Heart left ventricle (tissue), 16 donors: ENCODE measurements around the gene SIPA1. TPM values are rescaled to one million over a fixed set of nuclear protein-coding genes. Genes with fewer than 3 reads are reported as not detected.

ENCODE experiments used
- ATAC-seq, 4 donors: fragments of 200-7000 bp; cut with Tn5 transposase; one replicate each; pipeline ENCODE4 v1.9.1; 2020 to 2022; ENCODE audit warnings: moderate library complexity in 4 of 4, mild to moderate bottlenecking in 3 of 4, moderate number of reproducible peaks in 1 of 4
- DNase-seq, 5 donors: peaks; one replicate each; pipeline ENCODE4 v3.0.0-alpha.2; 2020
- H3K27ac ChIP-seq, 12 donors: fragments of 200-600 bp; sonication (generic) in 4 of 12; one replicate each; pipeline versions ENCODE4 v1.5.0 to v1.8.0; 2016 to 2022; ENCODE audit warnings: mild to moderate bottlenecking in 2 of 12
- H3K27me3 ChIP-seq, 9 donors: fragments of 200-600 bp; sonication (generic) in 2 of 9; one replicate each; pipeline versions ENCODE4 v1.5.1 to v1.8.0; 2016 to 2022; ENCODE audit warnings: mild to moderate bottlenecking in 3 of 9
- H3K36me3 ChIP-seq, 9 donors: fragments of 200-600 bp; sonication (generic) in 2 of 9; one replicate each; pipeline versions ENCODE4 v1.5.0 to v1.8.0; 2018 to 2022; ENCODE audit warnings: mild to moderate bottlenecking in 2 of 9
- H3K4me1 ChIP-seq, 12 donors: fragments of 200-600 bp; sonication (generic) in 4 of 12; one replicate each; pipeline versions ENCODE4 v1.5.0 to v1.8.0; 2016 to 2022; ENCODE audit warnings: mild to moderate bottlenecking in 3 of 12
- H3K4me3 ChIP-seq, 12 donors: fragments of 200-600 bp; sonication (generic) in 4 of 12; one replicate each; pipeline versions ENCODE4 v1.5.0 to v1.8.0; 2017 to 2022; ENCODE audit warnings: mild to moderate bottlenecking in 9 of 12, moderate library complexity in 4 of 12
- H3K9me3 ChIP-seq, 12 donors: fragments of 200-600 bp; sonication (generic) in 4 of 12; one replicate each; pipeline versions ENCODE4 v1.5.0 to v1.8.0; 2016 to 2022; ENCODE audit warnings: mild to moderate bottlenecking in 1 of 12
- POLR2A ChIP-seq, 2 donors: fragments of 450-650 bp; IDR thresholded peaks; one replicate each; pipeline ENCODE4 v1.6.1; 2017; ENCODE audit warnings: antibody characterized with exemption in 2 of 2, mild to moderate bottlenecking in 2 of 2, moderate library complexity in 2 of 2
- WGBS, 4 donors: extraction: QIAGEN DNeasy Blood & Tissue Kit in 2 of 4; methylation state at CpG; one replicate each; pipeline versions ENCODE4 v1.1.5 to v1.1.7; 2013 to 2018; 5-methylcytosine and 5-hydroxymethylcytosine counted together
- intact Hi-C, 10 donors: fragments of 100-400 bp; cut with DNase I; formaldehyde crosslinking; loops; one replicate each; pipeline versions ENCODE4 v1.11.1 to v1.14.2; 2022
- polyA plus RNA-seq, 2 donors: library from polyadenylated mRNA; stranded (reverse); fragments of 200-250 nt; gene quantifications; one replicate each; pipeline ENCODE4 v1.2.3, GENCODE V29; 2013
- total RNA-seq, 9 donors: library from RNA; depleted of rRNA in 2 of 9; stranded (reverse); fragments of >200 nt in 2 of 9; fragmentation: NEBNext Ultra II Directional in 3 of 9; extraction: Animal tissue kit (Norgen Biotek cat#: 25700) in 3 of 9; gene quantifications; one replicate each; pipeline versions ENCODE4 v1.1.0 to v1.2.4, GENCODE V29; 2016 to 2023
- TF ChIP-seq, protein P1 (sequence below), 12 donors: fragments of 200-600 bp; sonication (generic) in 4 of 12; IDR thresholded peaks; one replicate each; pipeline versions ENCODE4 v1.5.0 to v1.8.0; 2018 to 2022; ENCODE audit warnings: antibody characterized with exemption in 12 of 12, mild to moderate bottlenecking in 5 of 12
- donor health status: ischemic (EF 13 %, LVEDD 7.1; RV severe dilation, severe dysfunction).
- donor health status: healthy with polysubstance abuse.
- donor health status: DM: no; HTN: yes; CAD: no.
- donor health status: DM: no; HTN: no; CAD: no.
- donor health status: ischemic (EF 25% LVEDD 6.9; RV normal size, moderate dysfunction).
- donor health status: ischemic (EF 25% LVEDD 5.7; RV mildly dilated, moderate dysfunction).
- donor health status: healthy.
- donor health status: DM: yes; HTN: yes; CAD: no.
- donor health status: ischemic (EF 35%, LVEDD 5.7; RV mildly dilated, moderate dysfunction).
- donor health status: nonischemic (EF 11% LVEDD 7.7; RV severe dilation, severe dysfunction).
- donor health status: DM: yes; HTN: yes; CAD: no.
- donor health status: PGD.
- donor health status: ischemic (EF 29% LVEDD 5.4; RV normal size, mild dysfunction).
- donor health status: nonischemic (EF 23%, LVEDD 6.1; RV moderate dilation, normal function).

The SIPA1 gene
- total and polyA plus RNA-seq, 11 donors = 17.0 to 63.3 (median 26.5) TPM

DNA sequence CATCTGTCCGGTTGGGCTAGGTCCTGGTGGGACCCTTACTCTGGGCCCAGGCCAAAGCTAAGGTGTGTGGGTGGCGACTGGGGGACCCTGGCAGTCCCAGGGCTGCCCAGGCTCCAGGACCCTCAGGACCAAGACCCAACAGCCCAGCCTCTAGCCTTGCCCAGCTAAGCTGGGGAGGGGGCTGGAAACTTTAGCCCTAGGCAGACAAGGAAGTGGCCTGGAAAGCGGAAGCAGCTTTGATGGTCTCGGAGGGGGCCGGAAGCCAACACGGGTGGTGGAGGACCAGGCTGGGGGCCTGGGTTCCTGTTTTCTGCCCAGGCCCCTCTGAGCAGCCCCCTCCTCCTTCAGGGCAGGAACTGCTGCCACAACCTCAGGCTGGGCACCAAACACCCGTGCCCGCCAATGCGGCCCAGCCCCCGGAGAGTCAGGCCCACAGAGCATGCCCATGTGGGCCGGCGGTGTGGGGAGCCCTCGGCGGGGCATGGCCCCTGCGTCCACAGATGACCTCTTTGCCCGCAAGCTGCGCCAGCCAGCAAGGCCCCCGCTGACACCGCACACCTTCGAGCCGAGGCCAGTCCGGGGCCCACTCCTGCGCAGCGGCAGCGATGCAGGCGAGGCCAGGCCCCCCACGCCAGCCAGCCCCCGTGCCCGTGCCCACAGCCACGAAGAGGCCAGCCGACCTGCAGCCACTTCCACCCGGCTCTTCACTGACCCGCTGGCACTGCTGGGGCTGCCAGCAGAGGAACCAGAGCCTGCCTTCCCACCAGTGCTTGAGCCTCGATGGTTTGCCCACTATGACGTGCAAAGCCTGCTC is 2.8 kb downstream of the SIPA1 start:
- no peaks in the 10 kb centered on the region for H3K9me3 ChIP-seq
- WGBS, 4 donors = 64 to 76% (median 74%) methylated on average over 25 to 35 of the region's 35 CpGs
- DNase-seq = peak; percentile 64 to 85 (median 70)
- peaks cover 0 to 68% (median 39%) of the 10 kb centered on the region in 12 donors for H3K4me1 ChIP-seq
- peak overlapping the region; percentile 75 to 99 (median 94) for H3K27ac ChIP-seq
- TF ChIP-seq, protein P1, sequence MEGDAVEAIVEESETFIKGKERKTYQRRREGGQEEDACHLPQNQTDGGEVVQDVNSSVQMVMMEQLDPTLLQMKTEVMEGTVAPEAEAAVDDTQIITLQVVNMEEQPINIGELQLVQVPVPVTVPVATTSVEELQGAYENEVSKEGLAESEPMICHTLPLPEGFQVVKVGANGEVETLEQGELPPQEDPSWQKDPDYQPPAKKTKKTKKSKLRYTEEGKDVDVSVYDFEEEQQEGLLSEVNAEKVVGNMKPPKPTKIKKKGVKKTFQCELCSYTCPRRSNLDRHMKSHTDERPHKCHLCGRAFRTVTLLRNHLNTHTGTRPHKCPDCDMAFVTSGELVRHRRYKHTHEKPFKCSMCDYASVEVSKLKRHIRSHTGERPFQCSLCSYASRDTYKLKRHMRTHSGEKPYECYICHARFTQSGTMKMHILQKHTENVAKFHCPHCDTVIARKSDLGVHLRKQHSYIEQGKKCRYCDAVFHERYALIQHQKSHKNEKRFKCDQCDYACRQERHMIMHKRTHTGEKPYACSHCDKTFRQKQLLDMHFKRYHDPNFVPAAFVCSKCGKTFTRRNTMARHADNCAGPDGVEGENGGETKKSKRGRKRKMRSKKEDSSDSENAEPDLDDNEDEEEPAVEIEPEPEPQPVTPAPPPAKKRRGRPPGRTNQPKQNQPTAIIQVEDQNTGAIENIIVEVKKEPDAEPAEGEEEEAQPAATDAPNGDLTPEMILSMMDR (IDR thresholded peaks at IDR 0.05) = no peak
- no peak for TF ChIP-seq POLR2A (IDR thresholded peaks at IDR 0.05)
- peak overlapping the region in 10 of 12 donors; percentile 11 to 95 (median 86) for H3K4me3 ChIP-seq
- H3K36me3 ChIP-seq = peaks cover 0 to 69% (median 52%) of the 10 kb centered on the region in 9 donors
- peak in 2 of 4 donors; percentile 4 to 14 for ATAC-seq
- H3K27me3 ChIP-seq = no peaks in the 10 kb centered on the region
- intact Hi-C loops = no loop called here

- 85 to 93% (median 87%) methylated on average over 14 to 16 of the region's 16 CpGs for WGBS, 4 donors
Observed at GRCh38 chr11:65641297-65642013, 3.6 kb downstream of the SIPA1 start.

DNA sequence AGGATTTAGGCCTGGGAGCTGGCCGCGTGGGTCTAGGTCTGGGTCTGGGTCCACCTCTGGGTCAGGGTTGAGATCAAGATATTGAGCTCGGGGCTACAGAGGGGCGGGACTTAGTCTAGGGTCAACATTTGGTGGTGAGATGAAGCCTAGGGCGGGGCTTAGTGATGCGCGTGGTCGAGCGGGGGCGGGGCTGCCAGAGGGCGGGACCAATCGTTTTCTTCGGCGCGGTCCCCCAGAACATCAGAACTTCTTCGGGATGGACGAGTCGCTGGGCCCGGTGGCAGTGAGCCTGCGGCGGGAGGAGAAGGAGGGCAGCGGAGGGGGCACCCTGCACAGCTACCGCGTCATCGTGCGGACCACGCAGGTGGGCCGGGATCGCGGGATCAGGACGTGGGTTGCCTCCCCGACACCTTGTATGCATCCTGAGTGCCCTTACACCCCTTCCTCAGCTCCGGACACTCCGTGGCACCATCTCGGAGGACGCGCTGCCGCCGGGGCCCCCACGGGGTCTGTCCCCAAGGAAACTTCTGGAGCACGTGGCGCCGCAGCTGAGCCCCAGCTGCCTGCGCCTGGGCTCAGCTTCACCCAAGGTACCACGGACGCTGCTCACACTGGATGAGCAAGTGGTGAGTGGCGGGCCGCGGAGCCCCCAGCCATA is 4.2 kb downstream of the SIPA1 start:
- TF ChIP-seq, protein P1 (IDR thresholded peaks at IDR 0.05) = no peak
- DNase-seq = no peak
- no peak for ATAC-seq
- peaks cover 0 to 9% (median 0%) of the 10 kb centered on the region in 9 donors for H3K27me3 ChIP-seq
- WGBS, 4 donors = 50 to 67% (median 63%) methylated on average over 39 to 49 of the region's 49 CpGs
- H3K36me3 ChIP-seq = peaks cover 0 to 69% (median 50%) of the 10 kb centered on the region in 9 donors
- peak overlapping the region in 2 of 12 donors; percentile 85 to 98 for H3K27ac ChIP-seq
- peaks cover 0 to 61% (median 37%) of the 10 kb centered on the region in 12 donors for H3K4me1 ChIP-seq
- intact Hi-C loops = no loop called here
- no peaks in the 10 kb centered on the region for H3K9me3 ChIP-seq
- peak overlapping the region in 5 of 12 donors; percentile 84 to 95 (median 92) for H3K4me3 ChIP-seq

More at GRCh38 chr11:65641297-65642013, 3.6 kb downstream of the SIPA1 start:
- Histone ChIP-seq H3K9me3 (no peaks in the 10 kb centered on the region), H3K27me3 (peaks cover 0 to 2% (median 0%) of the 10 kb centered on the region in 9 donors), H3K4me3 (peak overlapping the region in 10 of 12 donors; percentile 11 to 95 (median 86)), H3K36me3 (peaks cover 0 to 69% (median 50%) of the 10 kb centered on the region in 9 donors), H3K4me1 (peaks cover 0 to 68% (median 40%) of the 10 kb centered on the region in 12 donors), H3K27ac (peak overlapping the region in 11 of 12 donors; percentile 85 to 99 (median 98))
- no peak for DNase-seq
- ATAC-seq = no peak
- intact Hi-C loops = no loop called here
- TF ChIP-seq, protein P1 (IDR thresholded peaks at IDR 0.05) = no peak
- no peak for TF ChIP-seq POLR2A (IDR thresholded peaks at IDR 0.05)
